ENCODE results near the gene C10orf71.

- TF ChIP-seq EZH2 (IDR thresholded peaks at IDR 0.05; ENCODE audit: borderline replicate concordance, low read depth, low read length, poor library complexity, severe bottlenecking) (no peak), CTCF (conservative IDR thresholded peaks at IDR 0.05; ENCODE audit: low read depth, low read length) (no peak)
Measured at GRCh38 chr10:49299816-49300139, 808 bp downstream of the C10orf71 start.
